Adrenal gland (tissue), 5 donors: ENCODE measurements around the gene GABBR1.

ENCODE experiments used
- POLR2A ChIP-seq, 2 donors: fragments of 450-650 bp; IDR thresholded peaks; one replicate each; pipeline ENCODE4 v1.6.1; 2017; ENCODE audit warnings: antibody characterized with exemption in 2 of 2, mild to moderate bottlenecking in 2 of 2, moderate library complexity in 1 of 2
- TF ChIP-seq, protein P1 (sequence below), 6 experiments: fragments of 450-650 bp in 4 of 6; fragments of 200-600 bp in 2 of 6; sonication (generic) in 1 of 6; IDR thresholded peaks; 1 replicate in 5 of 6; 2 replicates in 1 of 6; pipeline versions ENCODE4 v1.5.1 to v1.8.0; 2016 to 2021; ENCODE audit warnings: antibody characterized with exemption in 6 of 6, mild to moderate bottlenecking in 2 of 6, moderate library complexity in 1 of 6
- donor health status: DM: no; HTN: no; CAD: no.

- TF ChIP-seq, protein P1, sequence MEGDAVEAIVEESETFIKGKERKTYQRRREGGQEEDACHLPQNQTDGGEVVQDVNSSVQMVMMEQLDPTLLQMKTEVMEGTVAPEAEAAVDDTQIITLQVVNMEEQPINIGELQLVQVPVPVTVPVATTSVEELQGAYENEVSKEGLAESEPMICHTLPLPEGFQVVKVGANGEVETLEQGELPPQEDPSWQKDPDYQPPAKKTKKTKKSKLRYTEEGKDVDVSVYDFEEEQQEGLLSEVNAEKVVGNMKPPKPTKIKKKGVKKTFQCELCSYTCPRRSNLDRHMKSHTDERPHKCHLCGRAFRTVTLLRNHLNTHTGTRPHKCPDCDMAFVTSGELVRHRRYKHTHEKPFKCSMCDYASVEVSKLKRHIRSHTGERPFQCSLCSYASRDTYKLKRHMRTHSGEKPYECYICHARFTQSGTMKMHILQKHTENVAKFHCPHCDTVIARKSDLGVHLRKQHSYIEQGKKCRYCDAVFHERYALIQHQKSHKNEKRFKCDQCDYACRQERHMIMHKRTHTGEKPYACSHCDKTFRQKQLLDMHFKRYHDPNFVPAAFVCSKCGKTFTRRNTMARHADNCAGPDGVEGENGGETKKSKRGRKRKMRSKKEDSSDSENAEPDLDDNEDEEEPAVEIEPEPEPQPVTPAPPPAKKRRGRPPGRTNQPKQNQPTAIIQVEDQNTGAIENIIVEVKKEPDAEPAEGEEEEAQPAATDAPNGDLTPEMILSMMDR (IDR thresholded peaks at IDR 0.05) = no peak
- TF ChIP-seq POLR2A (IDR thresholded peaks at IDR 0.05) = no peak
These were observed 73.3 kb downstream of the GABBR1 start, which contains the start of gene UBD for GRCh38 chr6:29559524-29560287.
